Neural cell (in vitro differentiated cells): Measurements from ENCODE around the gene CRIP3. TPM values are rescaled to one million over a fixed set of nuclear protein-coding genes. Genes with fewer than 3 reads are reported as not detected.

Experiments used
- H2AFZ ChIP-seq: fragments of 200-600, 300-800 bp; sonication (generic), shearing (Covaris generic); 2 replicates; pipeline ENCODE4 v1.6.0; 2014; ENCODE audit warnings: low read depth, mild to moderate bottlenecking, antibody characterized with exemption, low read length, moderate library complexity
- H3F3A ChIP-seq: fragments of 200-600 bp; shearing (Covaris generic); 2 replicates; pipeline ENCODE4 v1.6.1; 2016; ENCODE audit warnings: mild to moderate bottlenecking, moderate library complexity, mixed read lengths, antibody characterized with exemption, low read length; ENCODE audit not compliant: insufficient read depth, poor library complexity, severe bottlenecking
- H3K27ac ChIP-seq: fragments of 200-600, 300-800 bp; sonication (generic), shearing (Covaris generic); 2 replicates; pipeline ENCODE4 v1.5.1; 2014; ENCODE audit warnings: mild to moderate bottlenecking, low read length, moderate library complexity
- H3K27me3 ChIP-seq: fragments of 300-800, 200-600 bp; sonication (generic), shearing (Covaris generic); 2 replicates; pipeline ENCODE4 v1.6.0; 2014; ENCODE audit warnings: mild to moderate bottlenecking, low read depth, low read length, moderate library complexity; ENCODE audit not compliant: insufficient read depth
- H3K36me3 ChIP-seq: fragments of 300-800, 200-600 bp; sonication (generic), shearing (Covaris generic); 2 replicates; pipeline ENCODE4 v1.5.1; 2014; ENCODE audit warnings: mild to moderate bottlenecking, antibody characterized with exemption, low read length, moderate library complexity; ENCODE audit not compliant: insufficient read depth
- H3K4me2 ChIP-seq: fragments of 300-800, 200-600 bp; sonication (generic), shearing (Covaris generic); 2 replicates; pipeline ENCODE4 v1.6.0; 2014; ENCODE audit warnings: mild to moderate bottlenecking, low read length
- H3K4me3 ChIP-seq: fragments of 300-800, 200-600 bp; sonication (generic), shearing (Covaris generic); 2 replicates; pipeline ENCODE4 v1.5.1; 2014; ENCODE audit warnings: mild to moderate bottlenecking, low read length, moderate library complexity
- H3K79me2 ChIP-seq: fragments of 200-600 bp; shearing (Covaris generic); replicated peaks from 2 replicates; pipeline ENCODE4 v1.6.0; 2014; ENCODE audit warnings: mild to moderate bottlenecking, low read length, moderate library complexity; ENCODE audit not compliant: insufficient read depth
- H3K9ac ChIP-seq: fragments of 300-800, 200-600 bp; sonication (generic), shearing (Covaris generic); 2 replicates; pipeline ENCODE4 v1.6.1; 2016; ENCODE audit warnings: mild to moderate bottlenecking, low read length, mixed read lengths
- H3K9me2 ChIP-seq: fragments of 200-600 bp; shearing (Covaris generic); 2 replicates; pipeline ENCODE4 v1.6.1; 2016; ENCODE audit warnings: mild to moderate bottlenecking, low read length, mixed read lengths; ENCODE audit not compliant: insufficient read depth
- H3K9me3 ChIP-seq: fragments of 200-600, 300-800 bp; sonication (generic), shearing (Covaris generic); 2 replicates; pipeline ENCODE4 v1.6.1; 2016; ENCODE audit warnings: mild to moderate bottlenecking, mixed run types, low read length, moderate library complexity, mixed read lengths
- H4K20me1 ChIP-seq: fragments of 200-600 bp; shearing (Covaris generic); 2 replicates; pipeline ENCODE4 v1.6.1; 2016; ENCODE audit warnings: mild to moderate bottlenecking, mixed run types; ENCODE audit not compliant: insufficient read depth
- CTCF ChIP-seq: fragments of 450-650 bp; IDR thresholded peaks from 2 replicates; pipeline ENCODE4 v1.5.1; 2014; ENCODE audit warnings: antibody characterized with exemption, mild to moderate bottlenecking, moderate library complexity; ENCODE audit not compliant: poor library complexity, severe bottlenecking
- EP300 ChIP-seq: fragments of 450-650 bp; conservative IDR thresholded peaks from 2 replicates; pipeline ENCODE4 v1.6.1; 2014; ENCODE audit warnings: antibody characterized with exemption, mild to moderate bottlenecking, moderate library complexity; ENCODE audit not compliant: poor library complexity, severe bottlenecking
- EZH2 ChIP-seq: fragments of 200-600, 300-800 bp; shearing (Covaris generic), sonication (generic); IDR thresholded peaks from 2 replicates; pipeline ENCODE4 v1.6.1; 2014; ENCODE audit warnings: antibody characterized with exemption, low read length, borderline replicate concordance, mild to moderate bottlenecking; ENCODE audit not compliant: insufficient read depth, poor library complexity, severe bottlenecking
- MXI1 ChIP-seq: fragments of 450-650 bp; conservative IDR thresholded peaks from 2 replicates; pipeline ENCODE4 v1.6.1; 2014; ENCODE audit warnings: antibody characterized with exemption, mild to moderate bottlenecking; ENCODE audit not compliant: poor library complexity, severe bottlenecking
- POLR2AphosphoS5 ChIP-seq: IDR thresholded peaks from 2 replicates; pipeline ENCODE4 v1.6.1; 2012
- RAD21 ChIP-seq: fragments of 450-650 bp; conservative IDR thresholded peaks from 2 replicates; pipeline ENCODE4 v1.6.1; 2014; ENCODE audit warnings: antibody characterized with exemption, mild to moderate bottlenecking, moderate library complexity
- SMC3 ChIP-seq: fragments of 450-650 bp; conservative IDR thresholded peaks from 2 replicates; pipeline ENCODE4 v1.6.1; 2014; ENCODE audit warnings: antibody characterized with exemption, mild to moderate bottlenecking, moderate library complexity; ENCODE audit not compliant: poor library complexity
- TAF1 ChIP-seq: IDR thresholded peaks from 2 replicates; pipeline ENCODE4 v1.6.1; 2012; ENCODE audit warnings: low read depth
- polyA plus RNA-seq: library from polyadenylated mRNA; depleted of rRNA; stranded (reverse); fragments of >200 nt; gene quantifications from 2 replicates; pipeline ENCODE4 v1.2.3, GENCODE V29; 2014
- TF ChIP-seq, protein P1 (sequence below): IDR thresholded peaks from 2 replicates; pipeline ENCODE4 v1.6.1; 2012; ENCODE audit warnings: borderline replicate concordance

CRIP3 gene
- polyA plus RNA-seq, 1 donor from 2014 or later, result 3.7 TPM

DNA sequence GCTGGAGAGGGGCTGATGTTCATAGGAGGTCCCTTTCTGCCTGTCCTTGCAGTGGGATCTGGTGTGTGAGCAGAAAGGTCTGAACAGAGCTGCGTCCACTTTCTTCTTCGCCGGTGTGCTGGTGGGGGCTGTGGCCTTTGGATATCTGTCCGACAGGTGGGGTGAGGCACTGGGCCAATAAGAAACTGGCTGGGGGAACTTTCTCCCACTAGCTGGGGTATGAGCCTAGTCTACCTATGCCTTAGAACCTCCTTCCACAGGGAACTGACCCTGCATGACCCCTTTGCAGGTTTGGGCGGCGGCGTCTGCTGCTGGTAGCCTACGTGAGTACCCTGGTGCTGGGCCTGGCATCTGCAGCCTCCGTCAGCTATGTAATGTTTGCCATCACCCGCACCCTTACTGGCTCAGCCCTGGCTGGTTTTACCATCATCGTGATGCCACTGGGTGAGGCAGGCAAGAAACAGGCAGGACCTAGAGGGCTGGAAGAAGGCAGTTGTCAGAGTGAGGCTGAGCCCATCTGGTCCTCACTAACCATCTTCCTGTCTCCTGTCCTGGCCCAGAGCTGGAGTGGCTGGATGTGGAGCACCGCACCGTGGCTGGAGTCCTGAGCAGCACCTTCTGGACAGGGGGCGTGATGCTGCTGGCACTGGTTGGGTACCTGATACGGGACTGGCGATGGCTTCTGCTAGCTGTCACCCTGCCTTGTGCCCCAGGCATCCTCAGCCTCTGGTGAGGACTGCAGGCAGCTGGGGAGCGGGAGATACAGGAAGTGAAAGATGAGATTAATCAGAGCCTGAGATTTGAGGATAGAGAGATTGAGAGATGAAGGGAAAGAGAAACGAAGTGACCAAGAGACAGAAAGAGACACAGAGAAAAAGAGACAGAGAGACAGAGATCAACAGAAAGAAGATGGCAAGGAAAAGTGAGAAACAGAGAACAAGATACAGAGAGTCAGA lies 9.0 kb downstream of the CRIP3 start:
- no peaks in the 10 kb centered on the region for H3K9me2 ChIP-seq
- no peaks in the 10 kb centered on the region for H3K36me3 ChIP-seq
- H2AFZ ChIP-seq, result no peak overlapping the region
- H3K4me2 ChIP-seq, result no peak overlapping the region
- H3K9me3 ChIP-seq, result no peaks in the 10 kb centered on the region
- no peaks in the 10 kb centered on the region for H4K20me1 ChIP-seq
- H3K27ac ChIP-seq, result no peak overlapping the region
- H3K27me3 ChIP-seq, result no peaks in the 10 kb centered on the region
- H3K79me2 ChIP-seq, result no peaks in the 10 kb centered on the region
- TF ChIP-seq RAD21 (no peak), CTCF (no peak), EP300 (no peak), MXI1 (no peak), TAF1 (no peak), EZH2 (no peak), POLR2AphosphoS5 (no peak), SMC3 (no peak)
- TF ChIP-seq, protein P1, sequence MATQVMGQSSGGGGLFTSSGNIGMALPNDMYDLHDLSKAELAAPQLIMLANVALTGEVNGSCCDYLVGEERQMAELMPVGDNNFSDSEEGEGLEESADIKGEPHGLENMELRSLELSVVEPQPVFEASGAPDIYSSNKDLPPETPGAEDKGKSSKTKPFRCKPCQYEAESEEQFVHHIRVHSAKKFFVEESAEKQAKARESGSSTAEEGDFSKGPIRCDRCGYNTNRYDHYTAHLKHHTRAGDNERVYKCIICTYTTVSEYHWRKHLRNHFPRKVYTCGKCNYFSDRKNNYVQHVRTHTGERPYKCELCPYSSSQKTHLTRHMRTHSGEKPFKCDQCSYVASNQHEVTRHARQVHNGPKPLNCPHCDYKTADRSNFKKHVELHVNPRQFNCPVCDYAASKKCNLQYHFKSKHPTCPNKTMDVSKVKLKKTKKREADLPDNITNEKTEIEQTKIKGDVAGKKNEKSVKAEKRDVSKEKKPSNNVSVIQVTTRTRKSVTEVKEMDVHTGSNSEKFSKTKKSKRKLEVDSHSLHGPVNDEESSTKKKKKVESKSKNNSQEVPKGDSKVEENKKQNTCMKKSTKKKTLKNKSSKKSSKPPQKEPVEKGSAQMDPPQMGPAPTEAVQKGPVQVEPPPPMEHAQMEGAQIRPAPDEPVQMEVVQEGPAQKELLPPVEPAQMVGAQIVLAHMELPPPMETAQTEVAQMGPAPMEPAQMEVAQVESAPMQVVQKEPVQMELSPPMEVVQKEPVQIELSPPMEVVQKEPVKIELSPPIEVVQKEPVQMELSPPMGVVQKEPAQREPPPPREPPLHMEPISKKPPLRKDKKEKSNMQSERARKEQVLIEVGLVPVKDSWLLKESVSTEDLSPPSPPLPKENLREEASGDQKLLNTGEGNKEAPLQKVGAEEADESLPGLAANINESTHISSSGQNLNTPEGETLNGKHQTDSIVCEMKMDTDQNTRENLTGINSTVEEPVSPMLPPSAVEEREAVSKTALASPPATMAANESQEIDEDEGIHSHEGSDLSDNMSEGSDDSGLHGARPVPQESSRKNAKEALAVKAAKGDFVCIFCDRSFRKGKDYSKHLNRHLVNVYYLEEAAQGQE, result no peak
- H3K9ac ChIP-seq, result no peak overlapping the region
- H3K4me3 ChIP-seq, result no peak overlapping the region
- H3F3A ChIP-seq, result no peaks in the 10 kb centered on the region

DNA sequence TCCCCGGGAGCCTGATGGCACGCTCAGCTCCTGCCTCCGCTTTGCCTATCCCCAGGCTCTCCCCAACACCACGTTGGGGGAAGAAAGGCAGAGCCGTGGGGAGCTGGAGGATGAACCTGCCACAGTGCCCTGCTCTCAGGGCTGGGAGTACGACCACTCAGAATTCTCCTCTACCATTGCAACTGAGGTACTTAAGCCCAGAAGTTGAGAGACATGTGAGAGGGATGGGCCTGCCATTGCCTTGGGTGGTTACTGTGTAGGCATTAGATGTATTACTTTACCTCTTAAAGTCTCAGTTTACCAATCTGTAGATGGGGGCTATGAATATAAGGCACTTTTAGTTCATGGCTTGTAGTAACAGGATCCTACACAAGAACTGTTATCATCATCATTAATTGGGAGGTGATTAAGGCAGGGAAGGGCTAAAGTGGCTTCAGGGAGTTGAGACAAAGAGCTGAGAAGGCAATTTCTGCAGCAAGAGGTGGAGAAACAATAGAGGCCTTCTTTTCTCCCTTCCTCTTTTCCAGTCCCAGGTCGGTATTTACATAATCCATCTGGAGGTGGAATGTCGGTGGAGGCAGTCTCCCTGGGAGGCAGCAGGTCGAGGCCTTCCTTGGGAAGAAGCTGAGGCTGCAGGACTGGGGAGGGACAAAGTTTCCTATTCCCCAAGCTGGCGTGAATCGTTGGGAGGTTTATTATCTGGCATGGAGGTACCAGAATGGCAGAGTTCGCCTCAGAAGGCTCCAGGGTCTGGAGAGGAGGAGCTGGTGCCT lies 9.9 kb downstream of the CRIP3 start:
- H3K9me3 ChIP-seq, result no peaks in the 10 kb centered on the region
- no peaks in the 10 kb centered on the region for H3K36me3 ChIP-seq
- H2AFZ ChIP-seq, result no peak overlapping the region
- H3K9ac ChIP-seq, result no peak overlapping the region
- TF ChIP-seq RAD21 (no peak), TAF1 (no peak), CTCF (no peak), SMC3 (no peak), MXI1 (no peak), EZH2 (no peak), POLR2AphosphoS5 (no peak), EP300 (no peak)
- TF ChIP-seq, protein P1, result no peak
- no peaks in the 10 kb centered on the region for H3K79me2 ChIP-seq
- H3K4me3 ChIP-seq, result no peak overlapping the region
- no peak overlapping the region for H3K27ac ChIP-seq
- H3K4me2 ChIP-seq, result no peak overlapping the region
- no peaks in the 10 kb centered on the region for H3K9me2 ChIP-seq
- no peaks in the 10 kb centered on the region for H3F3A ChIP-seq
- no peaks in the 10 kb centered on the region for H4K20me1 ChIP-seq
- H3K27me3 ChIP-seq, result no peaks in the 10 kb centered on the region
